Cardiac muscle cell (in vitro differentiated cells and primary cell): ENCODE data around the gene CDH5. TPM values are rescaled to one million over a fixed set of nuclear protein-coding genes. Genes with fewer than 3 reads are reported as not detected.

ENCODE experiments used
- DNase-seq, 2 donors: peaks; one replicate each; pipeline versions ENCODE4 v3.0.0 to v3.0.0-alpha.2; 2010 to 2017; ENCODE audit warnings: low read depth in 1 of 2, low spot score in 1 of 2
- H3K27ac ChIP-seq: fragments of 200-600 bp; sonication (generic); 2 replicates; pipeline ENCODE4 v1.5.1; 2016
- H3K27me3 ChIP-seq: fragments of 200-600 bp; sonication (generic); 2 replicates; pipeline ENCODE4 v1.6.0; 2016; ENCODE audit warnings: control low read depth
- H3K36me3 ChIP-seq: fragments of 200-600 bp; sonication (generic); 2 replicates; pipeline ENCODE4 v1.5.1; 2016; ENCODE audit warnings: control low read depth
- H3K4me1 ChIP-seq: fragments of 200-600 bp; sonication (generic); 2 replicates; pipeline ENCODE4 v1.8.1; 2017; ENCODE audit warnings: low read depth, mild to moderate bottlenecking, mixed run types
- H3K4me3 ChIP-seq: fragments of 200-600 bp; sonication (generic); 2 replicates; pipeline ENCODE4 v1.5.1; 2016; ENCODE audit warnings: mild to moderate bottlenecking
- H3K9me3 ChIP-seq: fragments of 200-600 bp; sonication (generic); 2 replicates; pipeline ENCODE4 v1.5.1; 2017; ENCODE audit warnings: low read depth, mild to moderate bottlenecking, control low read depth
- CTCF ChIP-seq: IDR thresholded peaks from 2 replicates; pipeline ENCODE4 v1.5.1; 2012; ENCODE audit warnings: low read depth, mild to moderate bottlenecking, low read length
- polyA plus RNA-seq: library from polyadenylated mRNA; unstranded; fragments of >200 nt; fragmentation: Nextera tagmentation; extraction: Ambion mirVana; gene quantifications from 2 replicates; pipeline ENCODE4 v1.2.1, GENCODE V29; 2016
- total RNA-seq: library from RNA; depleted of rRNA; stranded (reverse); fragments of >200 nt; gene quantifications from 2 replicates; pipeline ENCODE4 v1.2.3, GENCODE V29; 2016

CDH5 gene
- total and polyA plus RNA-seq, 2 experiments from 2014 or later: 1.1 to 4.1 TPM

- Histone ChIP-seq H3K27ac (no peak overlapping the region), H3K4me3 (no peak overlapping the region), H3K27me3 (no peaks in the 10 kb centered on the region), H3K4me1 (no peaks in the 10 kb centered on the region), H3K9me3 (no peaks in the 10 kb centered on the region), H3K36me3 (no peaks in the 10 kb centered on the region)
- TF ChIP-seq CTCF: no peak
- DNase-seq: no peak
Measured at GRCh38 chr16:66361604-66362135, 4.8 kb upstream of the CDH5 start.

GRCh38 chr16:66363211-66363777, 3.2 kb upstream of the CDH5 start:
- DNase-seq: no peak
- Histone ChIP-seq H3K9me3 (no peaks in the 10 kb centered on the region), H3K4me3 (no peak overlapping the region), H3K4me1 (no peaks in the 10 kb centered on the region), H3K36me3 (no peaks in the 10 kb centered on the region), H3K27me3 (no peaks in the 10 kb centered on the region), H3K27ac (no peak overlapping the region)
- TF ChIP-seq CTCF: no peak

GRCh38 chr16:66364117-66364958, 2.2 kb upstream of the CDH5 start:
- Histone ChIP-seq H3K36me3 (no peaks in the 10 kb centered on the region), H3K27me3 (no peaks in the 10 kb centered on the region), H3K4me1 (no peaks in the 10 kb centered on the region), H3K27ac (no peak overlapping the region), H3K4me3 (no peak overlapping the region), H3K9me3 (no peaks in the 10 kb centered on the region)
- DNase-seq: peak in 1 of 2 donors; percentile 85
- TF ChIP-seq CTCF: no peak

GRCh38 chr16:66364959-66365306, 1.6 kb upstream of the CDH5 start:
- H3K27ac ChIP-seq: no peak overlapping the region
- H3K9me3 ChIP-seq: no peaks in the 10 kb centered on the region
- H3K36me3 ChIP-seq: no peaks in the 10 kb centered on the region
- TF ChIP-seq CTCF: no peak
- H3K4me1 ChIP-seq: no peaks in the 10 kb centered on the region
- DNase-seq: no peak
- H3K4me3 ChIP-seq: no peak overlapping the region
- H3K27me3 ChIP-seq: no peaks in the 10 kb centered on the region

- Histone ChIP-seq H3K4me3 (no peak overlapping the region), H3K27me3 (no peaks in the 10 kb centered on the region), H3K4me1 (no peaks in the 10 kb centered on the region), H3K36me3 (no peaks in the 10 kb centered on the region), H3K9me3 (no peaks in the 10 kb centered on the region), H3K27ac (no peak overlapping the region)
- peak in 1 of 2 donors; percentile 85 for DNase-seq
- no peak for TF ChIP-seq CTCF
Measured at GRCh38 chr16:66365651-66366050, 840 bp upstream of the CDH5 start.
